Stimulated activated CD8-positive, alpha-beta memory T cell treated with anti-CD3 and anti-CD28 coated beads, Interleukin-7, amount 100 ng/mL, for 48 hours (primary cell): Measurements from ENCODE around the gene SFRP5.
A peak's percentile ranks its signal among the peaks of the same experiment; 100 is the strongest.

Source experiments
- DNase-seq, 2 donors: peaks; one replicate each; pipeline ENCODE4 v3.0.0-alpha.2; 2020; ENCODE audit warnings: low read depth in 1 of 2; ENCODE audit errors: extremely low read depth in 1 of 2

Gene SFRP5

GRCh38 chr10:97743169-97743943 lies 28.4 kb downstream of the SFRP5 start:
- no peak for DNase-seq

DNA sequence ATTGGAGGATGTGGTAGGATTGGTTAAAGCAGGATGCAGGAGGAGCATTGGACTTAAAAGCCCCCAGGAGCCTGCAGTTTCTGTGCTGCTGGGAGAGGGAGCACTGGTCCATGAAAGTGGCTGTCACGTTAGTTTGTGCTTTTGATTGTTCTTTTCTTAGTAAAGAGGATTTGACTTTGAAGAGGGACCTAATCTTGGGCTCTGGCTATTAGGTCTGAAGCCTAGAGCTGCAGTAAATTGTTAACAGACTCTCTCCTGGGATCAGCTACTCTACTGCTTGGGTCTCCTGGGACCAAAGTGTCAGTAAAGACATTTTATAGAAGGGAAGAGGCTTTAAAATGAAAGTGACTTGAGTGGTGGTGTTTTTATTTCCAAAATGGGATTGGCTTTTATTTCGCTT lies 31.2 kb downstream of the SFRP5 start:
- no peak for DNase-seq

DNA sequence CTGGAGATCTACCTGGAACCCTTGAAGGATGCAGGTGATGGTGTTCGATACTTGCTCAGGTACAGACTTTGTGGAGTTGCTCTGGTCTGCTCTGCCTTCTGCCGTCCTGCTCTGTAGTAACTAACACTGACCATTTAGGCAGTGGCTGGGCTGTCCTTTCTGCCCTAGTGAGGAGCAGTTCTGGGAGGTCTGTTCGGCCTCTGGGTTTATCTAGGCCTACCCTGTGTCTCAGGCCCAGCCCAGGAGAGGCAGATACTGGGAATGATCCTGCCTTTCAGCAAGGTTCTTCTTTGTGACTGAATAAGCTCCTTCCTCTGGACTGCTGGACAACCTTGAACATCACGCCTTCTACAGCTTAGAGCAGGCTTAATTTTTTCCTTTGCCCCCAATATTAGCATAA lies 33.2 kb downstream of the SFRP5 start:
- DNase-seq = no peak

DNA sequence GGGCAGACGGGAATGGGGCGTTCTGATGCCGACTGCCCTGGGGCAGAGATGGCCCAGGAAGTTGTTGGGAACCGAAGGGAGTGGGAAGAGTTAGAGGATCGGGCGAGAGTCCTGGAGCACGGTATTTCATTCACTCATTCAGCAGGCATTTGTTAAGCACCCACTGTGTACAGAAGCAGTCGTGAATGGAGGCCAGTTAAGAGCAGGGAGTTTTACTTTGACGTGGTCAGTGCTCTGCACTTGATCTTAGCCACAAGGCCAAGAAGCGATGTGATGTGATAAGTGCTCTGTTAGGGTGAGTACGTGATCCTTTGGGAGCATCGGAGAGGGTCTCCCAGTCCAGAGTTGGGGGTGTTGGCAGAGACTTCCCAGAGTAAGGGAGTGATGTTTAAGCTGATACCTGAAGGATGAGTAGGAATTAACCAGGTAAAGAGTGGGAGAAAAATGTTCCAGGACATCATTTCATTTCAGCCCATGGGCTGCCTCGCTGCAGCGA lies 34.0 kb downstream of the SFRP5 start:
- DNase-seq = no peak

DNA sequence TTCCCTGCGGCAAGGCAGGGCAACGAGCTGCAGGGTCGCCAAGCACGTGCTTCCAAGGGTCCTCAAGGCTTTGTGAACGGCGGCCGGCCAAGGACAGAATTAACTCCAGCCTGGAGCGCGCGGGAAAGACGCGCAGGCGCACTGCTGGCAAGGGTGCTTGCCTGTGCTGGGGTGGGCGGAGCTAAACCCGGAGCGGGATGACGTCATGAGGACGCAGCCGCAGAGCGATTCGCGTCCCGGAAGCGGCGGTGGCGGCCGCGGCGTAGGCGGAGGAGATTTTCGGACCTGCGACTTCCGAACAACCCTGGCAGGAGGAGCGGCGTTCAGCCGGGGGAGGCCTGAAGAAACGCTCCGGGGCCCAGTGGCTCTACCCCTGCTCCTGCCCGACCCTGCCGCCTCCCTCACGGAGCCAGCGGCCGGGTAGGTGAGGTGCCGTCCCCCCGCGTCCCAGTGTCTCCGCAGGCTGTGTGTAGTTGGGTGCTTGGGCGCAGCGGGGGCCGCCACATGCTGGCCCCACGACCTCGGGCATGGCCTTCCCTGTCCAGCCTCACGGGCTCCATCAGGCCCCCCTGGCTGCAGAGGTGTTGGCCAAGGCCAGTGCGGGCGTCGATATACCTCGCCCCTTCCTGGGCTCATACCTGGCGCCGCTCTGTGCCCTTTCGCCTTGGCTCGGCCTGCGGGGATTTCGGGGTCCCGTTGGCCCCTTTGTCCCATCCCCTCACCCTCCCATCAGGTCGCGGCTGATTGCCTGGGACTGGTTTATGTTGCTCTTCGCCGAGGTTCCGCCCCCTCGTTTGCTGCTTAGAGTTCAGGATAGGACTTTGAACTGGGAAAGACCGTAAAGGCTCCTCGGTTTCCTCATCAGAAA lies 34.7 kb downstream of the SFRP5 start, which contains the start of gene ZFYVE27:
Gene ZFYVE27, plus strand, starts transcription at position 227 of the 868 bp plus-strand sequence. CDS start 1,350 bp downstream, outside the sequence.
- DNase-seq = peak; percentile 96 to 98

GRCh38 chr10:97736403-97736901 lies 35.3 kb downstream of the SFRP5 start:
- DNase-seq = no peak

GRCh38 chr10:97734021-97734420 lies 37.8 kb downstream of the SFRP5 start:
- no peak for DNase-seq

GRCh38 chr10:97733256-97733655 lies 38.5 kb downstream of the SFRP5 start:
- no peak for DNase-seq

DNA sequence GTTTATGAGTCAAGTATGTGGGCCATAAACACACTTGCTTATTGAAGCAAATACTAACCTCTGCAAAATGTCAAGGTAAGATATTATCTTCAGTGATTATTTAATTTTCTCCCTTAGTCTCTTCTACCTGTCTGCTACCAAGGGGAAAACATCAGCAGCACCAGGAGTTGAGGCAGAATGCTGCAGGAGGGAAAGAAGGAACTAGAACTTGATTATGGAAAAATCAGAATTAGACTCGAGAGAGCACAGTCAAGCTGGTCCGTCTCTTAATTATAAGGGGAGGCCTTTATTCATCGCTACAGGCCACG lies 39.8 kb downstream of the SFRP5 start:
- no peak for DNase-seq

GRCh38 chr10:97731346-97732051 lies 40.3 kb downstream of the SFRP5 start:
- DNase-seq = peak in 1 of 2 donors; percentile 32

- no peak for DNase-seq
These were observed 42.8 kb downstream of the SFRP5 start for GRCh38 chr10:97729014-97729413.

GRCh38 chr10:97726636-97727178 lies 45.1 kb downstream of the SFRP5 start:
- DNase-seq = no peak

GRCh38 chr10:97724341-97724941 lies 47.4 kb downstream of the SFRP5 start:
- DNase-seq = no peak

DNA sequence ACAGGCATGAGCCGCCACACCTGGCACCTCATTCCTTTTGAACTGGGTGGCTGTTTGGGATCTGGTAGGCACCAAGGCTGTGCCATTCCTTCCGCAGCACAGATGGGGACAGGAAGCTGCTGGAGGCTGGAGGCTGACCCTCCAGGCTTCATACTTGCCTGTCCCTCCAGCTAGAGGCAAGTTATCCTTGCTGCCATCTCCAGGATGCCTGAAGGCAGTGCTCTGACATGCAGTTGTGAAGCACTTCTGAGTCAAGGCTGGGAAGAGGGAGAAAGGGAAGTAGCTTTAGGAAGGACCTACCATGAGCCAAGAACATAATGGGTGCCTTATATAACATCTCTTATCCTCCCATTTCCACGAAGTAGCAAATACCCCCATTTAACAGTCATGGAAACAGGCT lies 48.8 kb downstream of the SFRP5 start:
- DNase-seq = no peak

- no peak for DNase-seq
These were observed 49.7 kb downstream of the SFRP5 start for GRCh38 chr10:97721871-97722780.

GRCh38 chr10:97719602-97720001 lies 52.2 kb downstream of the SFRP5 start:
- no peak for DNase-seq

GRCh38 chr10:97718659-97719142 lies 53.1 kb downstream of the SFRP5 start:
- DNase-seq = no peak

DNA sequence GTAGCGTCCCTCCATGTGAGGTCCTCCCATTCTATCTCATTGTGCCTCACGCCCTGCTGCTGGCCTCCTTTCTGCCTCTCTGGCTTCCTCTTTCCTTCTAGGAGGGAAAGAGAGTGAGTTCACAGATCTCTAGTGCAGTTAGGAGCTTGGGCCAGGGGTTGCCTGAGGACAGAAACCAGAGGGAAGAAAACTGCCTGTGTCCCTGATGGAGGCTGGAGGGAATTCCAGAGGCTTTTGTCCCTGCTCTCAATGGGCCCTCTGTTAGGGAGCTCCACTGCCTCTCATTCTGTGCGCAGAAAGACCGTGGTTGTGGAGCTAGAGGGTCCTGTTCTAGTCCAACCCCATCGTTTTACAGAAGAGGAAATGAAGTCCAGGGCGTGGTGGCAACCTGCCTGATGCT lies 53.6 kb downstream of the SFRP5 start:
- no peak for DNase-seq

- no peak for DNase-seq
These were observed 54.2 kb downstream of the SFRP5 start for GRCh38 chr10:97717627-97718026.
